Breast epithelium (tissue), 4 donors: Measurements from ENCODE around the gene FGR. TPM values are rescaled to one million over a fixed set of nuclear protein-coding genes. Genes with fewer than 3 reads are reported as not detected.

Source experiments
- DNase-seq, 2 donors: peaks; one replicate each; pipeline ENCODE4 v3.0.0-alpha.2; 2019; ENCODE audit warnings: low spot score in 2 of 2
- H3K27ac ChIP-seq, 2 donors: fragments of 200-600 bp; sonication (generic) in 1 of 2; one replicate each; pipeline ENCODE4 v1.5.1; 2016 to 2019; ENCODE audit warnings: mild to moderate bottlenecking in 1 of 2
- H3K27me3 ChIP-seq, 2 donors: fragments of 200-600 bp; sonication (generic) in 1 of 2; one replicate each; pipeline versions ENCODE4 v1.5.1 to v1.6.0; 2017 to 2019; ENCODE audit warnings: control low read depth in 1 of 2, mild to moderate bottlenecking in 1 of 2
- H3K36me3 ChIP-seq: fragments of 200-600 bp; one replicate; pipeline ENCODE4 v1.5.1; 2019
- H3K4me1 ChIP-seq, 2 donors: fragments of 200-600 bp; sonication (generic); one replicate each; pipeline ENCODE4 v1.5.1; 2016 to 2019; ENCODE audit warnings: control low read depth in 1 of 2
- H3K4me3 ChIP-seq, 3 donors: fragments of 200-600 bp; sonication (generic); 1 replicate in 2 of 3; 2 replicates in 1 of 3; pipeline ENCODE4 v1.5.1; 2016 to 2019; ENCODE audit warnings: mild to moderate bottlenecking in 3 of 3, moderate library complexity in 2 of 3
- H3K9me3 ChIP-seq, 2 donors: fragments of 200-600 bp; sonication (generic) in 1 of 2; one replicate each; pipeline ENCODE4 v1.5.1; 2016 to 2019; ENCODE audit warnings: control low read depth in 1 of 2
- POLR2A ChIP-seq: fragments of 450-650 bp; IDR thresholded peaks from one replicate; pipeline ENCODE4 v1.6.1; 2016; ENCODE audit warnings: antibody characterized with exemption, mild to moderate bottlenecking, moderate library complexity
- POLR2AphosphoS5 ChIP-seq, 3 donors: sonication (generic); formaldehyde crosslinking; IDR thresholded peaks; one replicate each; pipeline ENCODE4 v1.6.1; 2017; ENCODE audit warnings: antibody characterized with exemption in 3 of 3
- intact Hi-C: fragments of 100-400 bp; cut with DNase I; formaldehyde crosslinking; loops from one replicate; pipeline ENCODE4 v1.15.1; 2023; ENCODE audit warnings: low total_unique reads
- total RNA-seq, 3 donors: library from RNA; depleted of rRNA; stranded (reverse); fragments of >200 nt; gene quantifications; one replicate each; pipeline ENCODE4 v1.1.0, GENCODE V29; 2016
- TF ChIP-seq, protein P1 (sequence below), 3 donors: fragments of 450-650 bp; IDR thresholded peaks; one replicate each; pipeline ENCODE4 v1.5.1; 2016 to 2017; ENCODE audit warnings: antibody characterized with exemption in 3 of 3, mild to moderate bottlenecking in 3 of 3, moderate library complexity in 3 of 3

Gene FGR
- total RNA-seq, 3 donors from 2014 or later, result 22.1 to 46.9 (median 24.3) TPM

DNA sequence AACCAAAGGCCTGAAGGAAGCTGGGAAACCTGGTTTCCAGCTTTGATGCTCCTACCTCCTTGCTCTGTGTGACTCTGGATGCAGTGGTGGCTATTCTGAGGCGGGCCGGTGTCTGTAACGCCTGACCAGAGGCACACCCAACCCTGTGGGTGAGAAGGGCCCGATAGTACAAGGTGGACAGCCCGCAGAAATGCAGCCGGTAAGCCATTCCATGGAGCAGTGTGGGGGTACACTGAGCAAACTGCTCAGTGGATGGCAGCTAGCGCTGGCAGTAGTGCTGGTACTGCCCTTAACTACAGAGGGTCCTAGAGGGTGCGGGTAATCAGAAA is 67.0 kb downstream of the FGR start:
- Histone ChIP-seq H3K4me3 (peak overlapping the region in 2 of 3 donors; percentile 42 to 61), H3K27me3 (no peaks in the 10 kb centered on the region), H3K9me3 (no peaks in the 10 kb centered on the region), H3K27ac (peak overlapping the region; percentile 92 to 93), H3K4me1 (peaks cover 50 to 92% of the 10 kb centered on the region in 2 donors), H3K36me3 (no peaks in the 10 kb centered on the region)
- intact Hi-C loops, result no loop called here
- TF ChIP-seq POLR2AphosphoS5 (IDR thresholded peaks at IDR 0.05), result peak in 1 of 3 donors; percentile 7
- no peak for TF ChIP-seq POLR2A
- DNase-seq, result no peak

DNA sequence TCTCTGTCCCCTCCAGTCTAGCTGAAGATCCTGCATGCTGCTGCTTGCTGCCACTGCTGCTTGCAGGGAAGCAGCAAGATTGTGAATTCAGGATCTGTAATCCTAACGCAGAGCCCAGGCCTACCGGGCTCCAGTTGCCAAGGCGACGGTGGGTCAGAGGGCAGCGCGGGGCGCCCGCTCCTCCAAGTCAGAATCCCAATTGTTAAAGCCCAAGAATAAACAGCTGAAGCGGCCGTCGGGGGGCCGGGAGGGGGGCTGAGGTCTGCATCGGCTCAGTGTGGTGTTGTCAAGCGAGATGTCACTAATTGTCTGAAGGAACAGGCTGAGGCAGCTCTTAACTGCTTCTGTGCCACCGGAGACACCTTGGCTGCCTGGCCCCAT is 67.8 kb downstream of the FGR start:
- Histone ChIP-seq H3K9me3 (no peaks in the 10 kb centered on the region), H3K36me3 (no peaks in the 10 kb centered on the region), H3K4me1 (peaks cover 45 to 92% of the 10 kb centered on the region in 2 donors), H3K4me3 (no peak overlapping the region), H3K27ac (peak overlapping the region; percentile 92 to 93), H3K27me3 (no peaks in the 10 kb centered on the region)
- no peak for DNase-seq
- intact Hi-C loops, result no loop called here
- TF ChIP-seq, protein P1, sequence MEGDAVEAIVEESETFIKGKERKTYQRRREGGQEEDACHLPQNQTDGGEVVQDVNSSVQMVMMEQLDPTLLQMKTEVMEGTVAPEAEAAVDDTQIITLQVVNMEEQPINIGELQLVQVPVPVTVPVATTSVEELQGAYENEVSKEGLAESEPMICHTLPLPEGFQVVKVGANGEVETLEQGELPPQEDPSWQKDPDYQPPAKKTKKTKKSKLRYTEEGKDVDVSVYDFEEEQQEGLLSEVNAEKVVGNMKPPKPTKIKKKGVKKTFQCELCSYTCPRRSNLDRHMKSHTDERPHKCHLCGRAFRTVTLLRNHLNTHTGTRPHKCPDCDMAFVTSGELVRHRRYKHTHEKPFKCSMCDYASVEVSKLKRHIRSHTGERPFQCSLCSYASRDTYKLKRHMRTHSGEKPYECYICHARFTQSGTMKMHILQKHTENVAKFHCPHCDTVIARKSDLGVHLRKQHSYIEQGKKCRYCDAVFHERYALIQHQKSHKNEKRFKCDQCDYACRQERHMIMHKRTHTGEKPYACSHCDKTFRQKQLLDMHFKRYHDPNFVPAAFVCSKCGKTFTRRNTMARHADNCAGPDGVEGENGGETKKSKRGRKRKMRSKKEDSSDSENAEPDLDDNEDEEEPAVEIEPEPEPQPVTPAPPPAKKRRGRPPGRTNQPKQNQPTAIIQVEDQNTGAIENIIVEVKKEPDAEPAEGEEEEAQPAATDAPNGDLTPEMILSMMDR (IDR thresholded peaks at IDR 0.05), result no peak
- TF ChIP-seq POLR2A (no peak), POLR2AphosphoS5 (IDR thresholded peaks at IDR 0.05) (no peak)

DNA sequence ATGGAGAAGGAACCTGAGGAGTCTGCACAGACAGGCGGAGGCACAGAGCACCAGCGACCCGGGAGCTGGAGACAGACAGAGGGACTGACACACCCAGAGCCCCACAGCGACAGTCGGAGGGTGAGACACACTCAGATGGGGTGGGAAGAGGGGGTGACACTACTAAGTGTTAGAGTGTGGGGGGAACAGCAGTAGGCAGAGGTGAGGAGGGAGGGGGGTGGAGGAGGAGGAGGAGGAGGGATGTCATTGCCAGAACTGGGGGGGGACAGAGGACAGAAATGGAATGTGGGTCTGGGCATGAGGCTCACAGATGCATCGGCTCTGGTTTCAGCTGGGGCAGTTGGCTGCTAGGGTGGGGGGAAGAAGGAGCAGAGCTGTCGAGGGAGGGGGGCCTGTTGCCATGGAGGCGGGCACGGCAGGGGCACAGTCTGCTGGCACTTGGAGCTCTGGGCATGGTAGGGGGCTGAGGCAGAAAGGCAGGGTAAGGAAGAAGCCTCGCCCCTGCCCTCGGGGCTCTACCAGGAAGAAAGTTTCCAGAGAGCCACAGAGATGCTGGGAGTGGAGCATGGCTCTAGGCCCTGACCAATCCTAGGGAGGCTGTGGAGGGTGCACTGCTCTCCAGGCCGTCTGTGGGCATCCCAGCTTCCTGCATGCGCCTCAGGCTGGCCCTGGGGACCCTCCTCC is 68.4 kb downstream of the FGR start:
- Histone ChIP-seq H3K9me3 (no peaks in the 10 kb centered on the region), H3K36me3 (no peaks in the 10 kb centered on the region), H3K4me3 (no peak overlapping the region), H3K27ac (peak overlapping the region; percentile 92 to 93), H3K27me3 (no peaks in the 10 kb centered on the region), H3K4me1 (peaks cover 41 to 92% of the 10 kb centered on the region in 2 donors)
- intact Hi-C loops, result no loop called here
- no peak for TF ChIP-seq POLR2AphosphoS5 (IDR thresholded peaks at IDR 0.05)
- TF ChIP-seq, protein P1 (IDR thresholded peaks at IDR 0.05), result no peak
- DNase-seq, result no peak

DNA sequence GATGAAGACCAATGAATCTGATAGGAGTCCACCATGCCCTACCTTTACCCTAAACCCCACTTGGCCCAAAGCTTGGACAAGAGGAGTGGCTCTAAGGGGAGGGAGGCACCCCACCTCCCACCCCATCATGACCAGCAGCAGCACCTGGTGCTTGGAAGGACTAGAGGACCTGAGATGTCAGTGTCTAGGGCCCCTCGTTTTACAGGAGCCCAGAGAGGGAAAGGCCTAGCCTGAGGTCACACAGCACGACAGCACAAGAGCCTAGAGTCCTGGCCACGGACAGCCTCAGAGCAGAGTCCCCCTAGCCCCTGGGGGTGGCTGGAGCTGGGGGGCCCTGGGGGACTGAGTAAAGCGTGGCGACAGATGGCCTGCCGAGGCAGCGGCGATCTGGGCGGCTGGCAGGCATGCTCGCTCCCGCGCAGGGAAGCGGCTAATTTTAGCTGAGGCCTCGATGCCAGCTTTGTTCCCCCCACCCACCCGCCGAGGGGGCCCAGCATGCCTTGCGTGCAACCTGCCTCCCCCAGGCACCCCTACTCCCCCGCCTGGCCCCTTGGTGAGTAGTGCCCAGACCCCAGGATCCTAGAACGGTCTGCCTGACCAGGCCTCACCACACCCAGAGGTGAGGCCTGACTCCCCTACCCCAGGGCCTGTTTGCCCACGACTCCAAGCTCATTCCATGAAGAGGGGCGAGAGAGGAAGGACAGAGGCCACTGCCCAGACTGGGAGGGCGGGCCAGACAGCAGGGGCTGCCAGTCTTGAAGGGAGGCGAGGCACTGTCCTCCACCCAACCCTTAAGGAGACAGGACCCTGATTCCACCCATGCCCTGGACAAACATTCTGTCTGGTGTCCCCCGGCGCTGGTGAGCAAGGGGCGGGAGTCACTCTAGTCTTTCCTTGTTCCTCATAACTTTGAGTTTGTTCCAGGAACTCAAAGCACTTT is 70.0 kb downstream of the FGR start:
- H3K9me3 ChIP-seq, result no peaks in the 10 kb centered on the region
- peak overlapping the region; percentile 92 to 95 for H3K27ac ChIP-seq
- no peaks in the 10 kb centered on the region for H3K36me3 ChIP-seq
- peak overlapping the region in 1 of 3 donors; percentile 26 for H3K4me3 ChIP-seq
- TF ChIP-seq, protein P1 (IDR thresholded peaks at IDR 0.05), result no peak
- TF ChIP-seq POLR2AphosphoS5 (IDR thresholded peaks at IDR 0.05), result no peak
- TF ChIP-seq POLR2A, result no peak
- H3K27me3 ChIP-seq, result no peaks in the 10 kb centered on the region
- intact Hi-C loops, result no loop called here
- peaks cover 37 to 83% of the 10 kb centered on the region in 2 donors for H3K4me1 ChIP-seq
- DNase-seq, result no peak

DNA sequence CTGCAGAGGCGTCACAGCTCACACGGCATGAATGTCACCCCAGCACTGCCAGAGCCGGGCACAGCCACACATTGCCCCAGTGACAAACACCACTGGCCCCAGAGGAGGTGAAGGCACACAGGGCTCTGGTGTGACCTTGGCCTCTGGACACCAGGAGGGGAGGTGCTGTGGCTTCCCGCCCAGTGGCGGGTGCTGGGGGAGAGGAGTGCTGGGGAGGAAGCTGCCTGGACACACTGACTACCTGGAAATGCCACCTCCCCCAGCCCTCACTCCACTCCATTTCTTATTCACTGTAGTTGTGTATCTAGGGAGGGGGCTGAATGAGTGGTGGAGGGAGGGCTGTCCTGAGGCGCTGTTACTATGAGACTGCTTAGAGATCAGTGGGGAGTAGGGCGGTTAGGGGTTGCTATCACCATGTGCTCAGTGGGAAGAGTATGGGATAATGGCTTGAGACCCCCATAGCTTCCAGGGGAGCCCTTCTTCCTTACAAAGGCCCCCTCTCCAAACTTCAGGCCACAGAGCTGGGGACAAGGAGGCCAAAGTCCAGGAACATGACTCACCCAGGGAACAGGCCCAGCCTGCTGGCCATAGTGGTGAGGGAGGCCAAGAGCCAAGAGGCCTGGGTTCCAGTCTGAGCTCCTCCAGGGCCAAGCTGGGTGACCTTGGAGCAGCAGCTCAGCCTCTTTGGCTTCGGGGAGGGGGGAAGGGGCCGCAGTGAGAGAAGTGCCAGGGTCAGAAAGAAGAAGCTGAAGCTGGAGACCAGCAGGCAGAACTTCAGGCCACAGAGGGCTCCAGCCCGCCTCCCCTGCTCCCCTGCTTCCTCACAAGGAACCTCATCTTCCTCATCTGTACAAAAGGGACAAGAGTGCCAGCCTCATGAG is 71.2 kb downstream of the FGR start:
- no peaks in the 10 kb centered on the region for H3K9me3 ChIP-seq
- DNase-seq, result no peak
- peaks cover 34 to 72% of the 10 kb centered on the region in 2 donors for H3K4me1 ChIP-seq
- peak overlapping the region in 1 of 3 donors; percentile 43 for H3K4me3 ChIP-seq
- TF ChIP-seq POLR2A, result no peak
- TF ChIP-seq POLR2AphosphoS5 (IDR thresholded peaks at IDR 0.05), result no peak
- TF ChIP-seq, protein P1 (IDR thresholded peaks at IDR 0.05), result no peak
- H3K27me3 ChIP-seq, result no peaks in the 10 kb centered on the region
- no peaks in the 10 kb centered on the region for H3K36me3 ChIP-seq
- intact Hi-C loops, result no loop called here
- peak overlapping the region; percentile 92 to 95 for H3K27ac ChIP-seq
